ENCODE measurements around the gene PACRG.

GRCh38 chr6:163173741-163174140, 446.0 kb downstream of the PACRG start:
- TF ChIP-seq POLR2A (IDR thresholded peaks at IDR 0.05; ENCODE audit: low read depth, low read length), result no peak
- TF ChIP-seq PAX5 (IDR thresholded peaks at IDR 0.05; ENCODE audit: insufficient read depth, low read length, severe bottlenecking), result no peak
- no peak for TF ChIP-seq TAF1 (IDR thresholded peaks at IDR 0.05; ENCODE audit: low read depth, low read length)

All from GM12891 (cell line).